H1 (cell line): ENCODE data around the gene MAFG. TPM values are rescaled to one million over a fixed set of nuclear protein-coding genes. Genes with fewer than 3 reads are reported as not detected.

Source experiments
- CTCF ChIA-PET: fragments of 300-600 bp; sonication (Branson Sonifier 250); formaldehyde crosslinking; loops from one replicate; lab custom pipeline; 2021; ENCODE audit not compliant: partially characterized antibody; lab: Charles Lee
- POLR2A ChIA-PET: fragments of 300-600 bp; sonication (Branson Sonifier 250); formaldehyde crosslinking; loops from one replicate; lab custom pipeline; 2021; ENCODE audit warnings: inconsistent platforms; ENCODE audit not compliant: partially characterized antibody; lab: Charles Lee
- DNase-seq, 2 experiments: peaks; one replicate each; pipeline versions ENCODE4 v3.0.0 to v3.0.0-alpha.2; 2010 to 2022; ENCODE audit warnings: low spot score in 2 of 2, low read depth in 1 of 2, mixed read lengths in 1 of 2
- FAIRE-seq: peaks from 2 replicates; lab custom pipeline; 2011; peaks lifted over from hg19 to GRCh38; lab: Jason Lieb, UNC
- H2AFZ ChIP-seq: 2 replicates; pipeline ENCODE4 v1.8.1; 2012; ENCODE audit warnings: low read length, inconsistent platforms
- H2AK5ac ChIP-seq: 2 replicates; pipeline ENCODE4 v1.6.1; 2013; ENCODE audit warnings: low read depth, low read length
- H2BK120ac ChIP-seq: replicated peaks from 2 replicates; pipeline ENCODE3; 2013; ENCODE audit warnings: low read depth, low read length, inconsistent platforms
- H2BK12ac ChIP-seq: 2 replicates; pipeline ENCODE4 v1.6.1; 2013; ENCODE audit warnings: low read depth, low read length
- H2BK15ac ChIP-seq: 2 replicates; pipeline ENCODE4 v1.6.1; 2013; ENCODE audit warnings: low read length
- H2BK20ac ChIP-seq: 2 replicates; pipeline ENCODE4 v1.6.1; 2013; ENCODE audit warnings: low read length
- H2BK5ac ChIP-seq: 2 replicates; pipeline ENCODE4 v1.6.1; 2013; ENCODE audit warnings: low read depth, low read length
- H3K14ac ChIP-seq: 2 replicates; pipeline ENCODE4 v1.6.1; 2013; ENCODE audit warnings: inconsistent platforms; ENCODE audit not compliant: insufficient read length
- H3K18ac ChIP-seq: 2 replicates; pipeline ENCODE4 v1.6.1; 2013; ENCODE audit warnings: low read length; ENCODE audit errors: extremely low read depth
- H3K23ac ChIP-seq: 2 replicates; pipeline ENCODE4 v1.6.1; 2013; ENCODE audit warnings: inconsistent platforms; ENCODE audit not compliant: insufficient read length
- H3K23me2 ChIP-seq: 2 replicates; pipeline ENCODE4 v1.6.1; 2013; ENCODE audit warnings: low read depth, low read length
- H3K27ac ChIP-seq: 2 replicates; pipeline ENCODE4 v1.6.1; 2011; ENCODE audit warnings: low read depth, low read length, inconsistent platforms
- H3K27me3 ChIP-seq, 4 experiments: replicated peaks in 1 of 4; 1 replicate in 1 of 4; 2 replicates in 3 of 4; pipeline versions ENCODE4 v1.6.1 to v1.8.1; 2011 to 2013; ENCODE audit warnings: low read length in 3 of 4, mild to moderate bottlenecking in 3 of 4, inconsistent platforms in 2 of 4, mixed read lengths in 2 of 4, moderate library complexity in 1 of 4; ENCODE audit not compliant: control insufficient read depth in 3 of 4, insufficient read depth in 3 of 4; ENCODE audit errors: extremely low read depth in 1 of 4
- H3K36me3 ChIP-seq, 4 experiments: 2 replicates each; pipeline versions ENCODE4 v1.6.1 to v1.8.1; 2011 to 2013; ENCODE audit warnings: mild to moderate bottlenecking in 4 of 4, low read length in 3 of 4, moderate library complexity in 2 of 4, control low read depth in 1 of 4, inconsistent platforms in 1 of 4; ENCODE audit not compliant: insufficient read depth in 4 of 4, control insufficient read depth in 2 of 4
- H3K4ac ChIP-seq: replicated peaks from 2 replicates; pipeline ENCODE3; 2013; ENCODE audit warnings: low read length, low read depth, mixed read lengths, inconsistent platforms; ENCODE audit not compliant: insufficient read length
- H3K4me1 ChIP-seq, 4 experiments: replicated peaks in 1 of 4; 1 replicate in 1 of 4; 2 replicates in 3 of 4; pipeline versions ENCODE4 v1.6.1 to v1.8.1; 2011 to 2013; ENCODE audit warnings: low read length in 3 of 4, inconsistent platforms in 2 of 4, mixed read lengths in 1 of 4; ENCODE audit not compliant: insufficient read depth in 4 of 4, control insufficient read depth in 3 of 4
- H3K4me2 ChIP-seq, 2 experiments: 2 replicates each; pipeline versions ENCODE4 v1.6.1 to v1.8.1; 2011 to 2013; ENCODE audit warnings: low read depth in 2 of 2, low read length in 2 of 2, control low read depth in 1 of 2, inconsistent platforms in 1 of 2, mild to moderate bottlenecking in 1 of 2; ENCODE audit not compliant: insufficient read depth in 1 of 2
- H3K4me3 ChIP-seq, 4 experiments: fragments of 200-600, 300-600 bp in 1 of 4; sonication (generic), shearing (Covaris generic), sonication (Bioruptor Twin) in 1 of 4; 2 replicates each; pipeline versions ENCODE4 v1.5.1 to v1.8.1; 2011 to 2016; ENCODE audit warnings: low read length in 4 of 4, low read depth in 3 of 4, control low read depth in 2 of 4, inconsistent platforms in 2 of 4, mild to moderate bottlenecking in 2 of 4, mixed read lengths in 1 of 4, moderate library complexity in 1 of 4; ENCODE audit not compliant: insufficient read depth in 2 of 4; ENCODE audit errors: extremely low read depth in 1 of 4
- H3K56ac ChIP-seq: replicated peaks from 2 replicates; pipeline ENCODE3; 2013; ENCODE audit warnings: low read depth, mild to moderate bottlenecking, mixed read lengths, low read length, inconsistent platforms; ENCODE audit not compliant: insufficient read length
- H3K79me1 ChIP-seq: 2 replicates; pipeline ENCODE4 v1.6.1; 2013; ENCODE audit warnings: low read depth, low read length, control low read depth
- H3K79me2 ChIP-seq, 2 experiments: 2 replicates each; pipeline versions ENCODE4 v1.6.1 to v1.8.1; 2012 to 2013; ENCODE audit warnings: low read length in 2 of 2, mild to moderate bottlenecking in 2 of 2, inconsistent platforms in 1 of 2; ENCODE audit not compliant: insufficient read depth in 2 of 2, control insufficient read depth in 1 of 2
- H3K9ac ChIP-seq, 4 experiments: replicated peaks in 1 of 4; 1 replicate in 1 of 4; 2 replicates in 3 of 4; pipeline versions ENCODE4 v1.6.1 to v1.8.1; 2011 to 2013; ENCODE audit warnings: low read depth in 3 of 4, low read length in 3 of 4, control low read depth in 2 of 4, mild to moderate bottlenecking in 2 of 4, moderate library complexity in 2 of 4, inconsistent platforms in 1 of 4; ENCODE audit errors: extremely low read depth in 1 of 4
- H3K9me3 ChIP-seq, 2 experiments: 2 replicates each; pipeline versions ENCODE4 v1.6.1 to v1.8.1; 2012 to 2013; ENCODE audit warnings: mild to moderate bottlenecking in 2 of 2, moderate library complexity in 2 of 2, control low read depth in 1 of 2, inconsistent platforms in 1 of 2, low read depth in 1 of 2, low read length in 1 of 2, mixed read lengths in 1 of 2; ENCODE audit not compliant: insufficient read depth in 2 of 2
- H4K20me1 ChIP-seq, 2 experiments: replicated peaks in 1 of 2; 2 replicates each; pipeline versions ENCODE3 to v1.8.1; 2011 to 2013; ENCODE audit warnings: inconsistent platforms in 2 of 2, low read length in 2 of 2, mild to moderate bottlenecking in 1 of 2; ENCODE audit not compliant: insufficient read depth in 2 of 2, control insufficient read depth in 1 of 2
- H4K5ac ChIP-seq: 2 replicates; pipeline ENCODE4 v1.6.1; 2013; ENCODE audit warnings: low read length, low read depth, mixed read lengths, inconsistent platforms; ENCODE audit not compliant: insufficient read length
- H4K8ac ChIP-seq: 2 replicates; pipeline ENCODE4 v1.8.0; 2013; ENCODE audit warnings: mild to moderate bottlenecking, moderate library complexity, low read length, inconsistent platforms; ENCODE audit not compliant: insufficient read depth; ENCODE audit errors: extremely low read depth
- H4K91ac ChIP-seq: replicated peaks from 2 replicates; pipeline ENCODE3; 2013; ENCODE audit warnings: low read length, mixed read lengths, inconsistent platforms; ENCODE audit not compliant: insufficient read length
- CREB1 ChIP-seq: IDR thresholded peaks from 2 replicates; pipeline ENCODE4 v1.6.1; 2012; ENCODE audit warnings: inconsistent platforms
- EZH2 ChIP-seq: fragments of 200-600 bp; sonication (generic); IDR thresholded peaks from 2 replicates; pipeline ENCODE4 v1.7.1; 2012; ENCODE audit warnings: low read depth, mild to moderate bottlenecking, moderate library complexity, low read length, inconsistent platforms; ENCODE audit not compliant: severe bottlenecking
- HDAC2 ChIP-seq, 2 experiments: fragments of 300-600 bp in 1 of 2; sonication (generic) in 1 of 2; IDR thresholded peaks; 2 replicates each; pipeline ENCODE4 v1.6.1; 2011 to 2012; ENCODE audit warnings: low read depth in 2 of 2, low read length in 2 of 2, mild to moderate bottlenecking in 2 of 2, moderate library complexity in 2 of 2, borderline replicate concordance in 1 of 2, inconsistent platforms in 1 of 2
- POLR2AphosphoS5 ChIP-seq: IDR thresholded peaks from 2 replicates; pipeline ENCODE4 v1.6.1; 2011; ENCODE audit warnings: low read depth, low read length
- SIN3A ChIP-seq, 2 experiments: IDR thresholded peaks in 1 of 2; conservative IDR thresholded peaks in 1 of 2; 2 replicates each; pipeline ENCODE4 v1.6.1; 2011 to 2012; ENCODE audit warnings: low read length in 2 of 2, improper control_type of control experiment in 1 of 2, low read depth in 1 of 2, mild to moderate bottlenecking in 1 of 2
- WGBS, 2 experiments: shearing (Covaris generic) in 1 of 2; methylation state at CpG; one replicate each; pipeline versions ENCODE4 v1.1.6 to v1.1.7; 2013 to 2015; ENCODE audit warnings: low lambda C conversion rate in 2 of 2, mixed read lengths in 2 of 2, inconsistent platforms in 1 of 2, low coverage in 1 of 2, missing lambda C conversion rate in 1 of 2; ENCODE audit not compliant: insufficient replicate concordance in 2 of 2, insufficient coverage in 1 of 2, insufficient read length in 1 of 2; ENCODE audit errors: extremely low coverage in 1 of 2, missing lambda C conversion rate in 1 of 2; 5-methylcytosine and 5-hydroxymethylcytosine counted together
- polyA plus RNA-seq, 7 experiments: library from polyadenylated mRNA; depleted of rRNA in 3 of 7; stranded (reverse) in 5 of 7; unstranded in 2 of 7; fragments of >200 nt in 5 of 7; fragments of 200-250 nt in 2 of 7; gene quantifications; 1 replicate in 5 of 7; 2 replicates in 1 of 7; 4 replicates in 1 of 7; pipeline versions ENCODE4 v1.2.1 to v1.2.3, GENCODE V29; 2011 to 2013; ENCODE audit warnings: missing spikeins in 2 of 7, mixed read lengths in 2 of 7
- total RNA-seq: library from RNA; stranded (reverse); fragmentation: NEBNext Ultra II Directional; extraction: Animal tissue kit (Norgen Biotek cat#: 25700); gene quantifications from 2 replicates; pipeline ENCODE4 v1.2.1, GENCODE V29; 2021

The MAFG gene
- total and polyA plus RNA-seq, 2 of the 8 experiments (the other 6 are each of a cell fraction or from before 2014, with no cell fraction given): 25.5 to 26.9 TPM

DNA sequence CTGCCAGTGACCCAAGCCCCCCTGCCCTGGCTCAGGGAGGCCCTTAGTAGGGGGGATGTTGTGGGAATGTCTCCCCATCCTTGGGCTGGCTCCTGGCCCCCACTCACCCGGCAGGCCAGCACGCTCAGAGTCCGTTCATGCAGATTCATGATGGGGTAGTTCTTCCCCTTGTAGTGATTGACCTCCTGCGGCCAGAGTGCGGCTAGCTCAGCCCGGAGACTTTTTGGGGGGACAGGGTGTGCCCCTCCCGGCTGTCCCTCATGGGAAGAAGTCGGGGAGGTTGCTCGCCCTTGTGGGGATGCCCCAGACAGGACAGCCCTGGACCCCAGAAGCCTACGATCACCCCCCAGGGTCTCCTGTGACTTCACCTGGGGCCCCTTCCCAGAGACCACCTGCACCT, 21.5 kb downstream of the MAFG start:
- no peaks in the 10 kb centered on the region for H3K9me3 ChIP-seq
- H3K4me3 ChIP-seq: no peak overlapping the region
- no peak overlapping the region for H4K5ac ChIP-seq
- no peak overlapping the region for H3K23ac ChIP-seq
- H3K4ac ChIP-seq: no peak overlapping the region
- peaks cover 12% of the 10 kb centered on the region; the same call in 1 of the 2 replicates for H3K23me2 ChIP-seq
- H2AFZ ChIP-seq: no peak overlapping the region
- H3K79me2 ChIP-seq: no peaks in the 10 kb centered on the region
- POLR2A ChIA-PET: interaction anchor here (0.7 to 2.0 kb wide), 6 partner anchors 9 to 26 kb away, joined by 3 to 11 read pairs (median 4); partner anchors contain the start of gene ANAPC11
- H2AK5ac ChIP-seq: no peak overlapping the region
- no peak overlapping the region for H4K8ac ChIP-seq
- H3K18ac ChIP-seq: no peak overlapping the region
- no peak overlapping the region for H2BK20ac ChIP-seq
- 81% methylated on average over 5 of the region's 10 CpGs; no CpG with 5 or more reads in 1 of the 2 experiments for WGBS, 2 experiments
- H4K91ac ChIP-seq: no peak overlapping the region
- H3K56ac ChIP-seq: no peak overlapping the region
- FAIRE-seq: no peak
- H3K4me2 ChIP-seq: no peak overlapping the region
- DNase-seq: no peak
- H3K14ac ChIP-seq: no peak overlapping the region
- no peak overlapping the region for H2BK12ac ChIP-seq
- no peak overlapping the region for H2BK5ac ChIP-seq
- H3K4me1 ChIP-seq: peaks cover 0 to 15% (median 8%) of the 10 kb centered on the region in 4 experiments; a peak in 4 of 7 replicates
- H2BK15ac ChIP-seq: no peak overlapping the region
- H3K36me3 ChIP-seq: no peaks in the 10 kb centered on the region; a peak in 3 of 8 replicates
- peaks cover 0 to 25% (median 14%) of the 10 kb centered on the region in 4 experiments; a peak in 5 of 7 replicates for H3K27me3 ChIP-seq
- CTCF ChIA-PET: interaction anchor here (0.6 to 1.6 kb wide), 7 partner anchors 10 to 164 kb away, joined by 3 to 7 read pairs (median 4); no protein-coding TSS in a partner anchor
- no peak overlapping the region for H3K27ac ChIP-seq
- H3K79me1 ChIP-seq: peaks cover 2% of the 10 kb centered on the region; the same call in 1 of the 2 replicates
- H4K20me1 ChIP-seq: peaks cover 4 to 19% of the 10 kb centered on the region in 2 experiments
- H3K9ac ChIP-seq: no peak overlapping the region
- no peak overlapping the region for H2BK120ac ChIP-seq
- TF ChIP-seq SIN3A (conservative IDR thresholded peaks at IDR 0.05 in 1 of 2, IDR thresholded peaks at IDR 0.05 in 1 of 2; ENCODE audit: low read depth in 1 of 2, low read length in 2 of 2): no peak
- no peak for TF ChIP-seq HDAC2 (IDR thresholded peaks at IDR 0.05; ENCODE audit: borderline replicate concordance in 1 of 2, low read depth in 2 of 2, low read length in 2 of 2)
- no peak for TF ChIP-seq POLR2AphosphoS5
- no peak for TF ChIP-seq EZH2
- TF ChIP-seq CREB1: no peak
